GM21737 (cell line): ENCODE results near the gene RSAD2.
"Not testable (repeated sequence)": the region's sequence is repeated elsewhere in the genome, so short reads cannot be mapped to it uniquely, and the experiment has no call there.

Source experiments
- ATAC-seq: cut with Tn5 transposase; IDR thresholded peaks from one replicate; pipeline ENCODE4 v1.9.1; 2021; ENCODE audit warnings: mild to moderate bottlenecking, moderate library complexity; ENCODE audit not compliant: unreplicated experiment

RSAD2 gene

GRCh38 chr2:6923319-6923718, 45.7 kb downstream of the RSAD2 start:
- no peak for ATAC-seq

DNA sequence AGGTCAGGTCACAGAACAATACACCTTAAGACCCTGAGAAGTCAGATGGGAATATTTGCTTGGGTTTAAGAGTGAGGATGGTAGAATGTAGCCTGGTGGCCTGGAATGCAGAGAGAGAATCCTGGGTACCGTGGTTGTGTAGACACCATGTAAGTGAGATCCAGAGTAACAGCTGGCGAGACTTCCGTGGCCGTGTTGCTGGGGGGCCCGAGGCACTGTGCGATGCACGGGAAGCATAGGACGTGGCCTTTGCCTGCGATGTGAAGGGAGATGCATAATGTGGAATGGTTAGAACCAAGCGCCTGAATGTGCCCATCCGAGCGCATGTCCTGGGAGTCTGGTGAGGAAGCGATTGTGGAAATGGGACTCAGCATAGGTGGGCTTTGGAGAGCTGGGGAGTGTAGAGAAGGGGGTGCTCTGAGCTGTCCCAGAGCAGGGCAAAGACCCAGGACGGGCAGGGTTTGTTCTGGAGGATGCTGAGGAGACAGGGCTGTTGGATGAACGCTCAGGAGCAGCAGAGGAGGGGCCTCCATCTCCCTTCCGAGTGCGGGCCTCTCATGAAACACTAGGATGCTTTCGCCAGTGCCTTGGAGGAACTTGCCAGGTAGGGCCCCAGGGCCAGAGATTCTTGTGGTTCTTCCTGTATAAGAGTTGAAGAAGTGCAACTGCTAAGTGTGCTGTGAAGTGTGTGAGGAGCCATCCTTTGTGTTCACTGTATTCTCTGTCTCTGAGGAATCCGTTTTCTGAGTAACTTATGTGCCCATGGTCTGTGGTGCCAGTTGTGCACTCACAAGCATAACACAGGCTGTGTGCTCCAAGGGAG, 46.7 kb downstream of the RSAD2 start:
- no peak for ATAC-seq

GRCh38 chr2:6924924-6925409, 47.4 kb downstream of the RSAD2 start:
- no peak for ATAC-seq

- no peak for ATAC-seq
Measured at GRCh38 chr2:6926071-6926732, 48.6 kb downstream of the RSAD2 start.

DNA sequence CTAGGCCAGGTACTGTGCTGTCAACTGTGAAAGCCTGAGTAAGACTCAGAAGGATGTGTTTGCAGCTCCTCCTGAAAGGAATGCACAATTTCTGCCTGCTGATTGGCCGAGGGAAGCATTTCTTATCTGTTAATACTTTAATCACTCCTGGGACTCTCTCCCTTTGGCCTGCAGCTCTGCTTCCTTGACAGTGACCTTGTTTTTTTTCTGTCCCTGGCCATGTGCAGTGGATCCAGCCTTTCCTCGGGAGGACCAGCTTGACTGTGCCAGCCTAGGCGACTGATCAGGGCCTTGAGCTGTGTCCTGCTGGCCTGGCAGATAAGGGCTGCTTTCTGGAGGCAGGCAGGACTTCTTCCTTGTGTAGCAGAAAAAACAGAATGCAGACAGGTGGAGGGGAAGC, 49.6 kb downstream of the RSAD2 start:
- ATAC-seq, result no peak

- no peak for ATAC-seq
Measured at GRCh38 chr2:6927753-6928152, 50.2 kb downstream of the RSAD2 start.

GRCh38 chr2:6928452-6928851, 50.9 kb downstream of the RSAD2 start:
- no peak for ATAC-seq

DNA sequence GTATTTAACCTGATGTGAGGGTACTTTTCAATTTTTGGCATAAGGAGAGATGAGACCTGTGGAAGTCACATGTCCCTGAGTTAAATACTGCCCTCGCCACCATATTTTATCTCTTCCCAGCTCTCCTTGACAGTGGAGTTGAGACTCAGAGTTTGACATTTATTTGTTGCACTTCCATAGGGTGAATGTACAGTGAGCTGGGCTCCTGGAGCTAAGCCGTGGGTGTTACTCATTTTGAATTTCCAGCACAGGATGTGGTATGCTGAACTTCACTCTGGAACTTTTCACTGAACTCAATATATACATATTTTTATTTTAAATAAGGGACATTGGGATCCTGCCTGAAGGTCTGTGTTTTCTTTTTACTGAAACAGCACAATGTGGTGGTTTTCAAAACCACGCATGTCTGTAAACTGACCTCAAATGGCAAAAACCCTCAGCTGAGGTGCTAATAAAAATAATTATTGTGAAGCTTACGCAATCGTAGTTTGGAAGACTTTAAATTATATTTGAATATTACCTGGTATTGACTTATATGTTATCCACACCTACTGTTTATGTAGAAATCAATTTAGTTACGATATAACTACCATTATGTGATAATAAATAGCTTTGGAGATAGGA, 51.7 kb downstream of the RSAD2 start:
- ATAC-seq, result no peak

DNA sequence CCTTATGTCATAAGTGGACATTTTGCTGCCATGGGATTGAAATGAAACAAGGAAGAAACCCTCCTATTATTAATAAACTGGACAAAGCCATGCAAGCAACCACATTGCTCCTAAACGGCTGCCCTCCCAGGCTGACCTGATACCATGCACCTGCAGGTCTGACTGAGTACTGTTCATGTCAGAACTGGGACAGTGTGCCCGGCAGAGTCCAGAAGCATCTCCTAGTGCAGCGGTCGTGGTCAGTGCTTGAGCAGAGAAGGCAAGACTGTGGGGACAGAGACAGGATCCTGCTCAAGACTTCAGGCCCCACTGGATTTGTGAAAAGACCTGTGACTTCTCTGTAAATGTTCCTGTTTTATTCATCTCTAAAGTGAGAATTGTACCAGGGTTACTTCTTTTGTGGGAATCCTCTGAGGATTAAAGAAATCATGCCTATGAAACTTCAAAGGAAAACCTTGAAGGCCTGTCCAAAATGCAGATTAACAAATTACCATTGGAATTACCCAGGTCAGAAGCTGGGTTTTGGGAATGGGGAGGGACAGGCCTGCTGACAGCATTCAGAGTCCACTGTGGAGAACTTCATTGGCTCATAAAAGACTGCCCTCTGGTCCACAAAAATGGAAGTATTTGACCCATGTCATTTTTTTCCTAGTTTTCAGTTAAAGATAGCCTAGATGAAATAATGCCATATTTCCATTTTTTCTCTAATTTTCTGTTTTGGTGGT, 53.5 kb downstream of the RSAD2 start:
- no peak for ATAC-seq

- no peak for ATAC-seq
Measured at GRCh38 chr2:6931753-6932152, 54.2 kb downstream of the RSAD2 start.

- ATAC-seq, result no peak
Measured at GRCh38 chr2:6932206-6932605, 54.6 kb downstream of the RSAD2 start.

GRCh38 chr2:6932828-6933227, 55.3 kb downstream of the RSAD2 start:
- ATAC-seq, result no peak

DNA sequence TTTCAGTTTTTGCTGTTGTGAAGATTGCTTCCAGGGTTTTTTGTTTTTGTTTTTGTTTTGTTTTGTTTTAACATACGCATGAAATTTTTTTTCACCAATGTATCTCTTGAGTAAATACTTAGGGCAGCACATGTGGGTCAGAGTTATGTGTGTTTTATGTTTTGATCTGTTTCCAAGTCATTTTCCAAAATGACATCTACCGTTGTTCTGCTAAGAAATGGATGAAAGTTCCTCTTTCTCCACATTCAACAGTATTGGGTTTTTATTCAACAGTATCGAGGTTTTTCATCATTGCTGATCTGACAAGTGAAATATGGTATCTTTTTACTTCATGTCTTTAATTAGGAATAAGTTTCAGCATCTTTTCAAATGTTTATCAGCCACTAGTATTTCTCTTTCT, 56.3 kb downstream of the RSAD2 start:
- no peak for ATAC-seq

- no peak for ATAC-seq
Measured at GRCh38 chr2:6934345-6934744, 56.8 kb downstream of the RSAD2 start.

DNA sequence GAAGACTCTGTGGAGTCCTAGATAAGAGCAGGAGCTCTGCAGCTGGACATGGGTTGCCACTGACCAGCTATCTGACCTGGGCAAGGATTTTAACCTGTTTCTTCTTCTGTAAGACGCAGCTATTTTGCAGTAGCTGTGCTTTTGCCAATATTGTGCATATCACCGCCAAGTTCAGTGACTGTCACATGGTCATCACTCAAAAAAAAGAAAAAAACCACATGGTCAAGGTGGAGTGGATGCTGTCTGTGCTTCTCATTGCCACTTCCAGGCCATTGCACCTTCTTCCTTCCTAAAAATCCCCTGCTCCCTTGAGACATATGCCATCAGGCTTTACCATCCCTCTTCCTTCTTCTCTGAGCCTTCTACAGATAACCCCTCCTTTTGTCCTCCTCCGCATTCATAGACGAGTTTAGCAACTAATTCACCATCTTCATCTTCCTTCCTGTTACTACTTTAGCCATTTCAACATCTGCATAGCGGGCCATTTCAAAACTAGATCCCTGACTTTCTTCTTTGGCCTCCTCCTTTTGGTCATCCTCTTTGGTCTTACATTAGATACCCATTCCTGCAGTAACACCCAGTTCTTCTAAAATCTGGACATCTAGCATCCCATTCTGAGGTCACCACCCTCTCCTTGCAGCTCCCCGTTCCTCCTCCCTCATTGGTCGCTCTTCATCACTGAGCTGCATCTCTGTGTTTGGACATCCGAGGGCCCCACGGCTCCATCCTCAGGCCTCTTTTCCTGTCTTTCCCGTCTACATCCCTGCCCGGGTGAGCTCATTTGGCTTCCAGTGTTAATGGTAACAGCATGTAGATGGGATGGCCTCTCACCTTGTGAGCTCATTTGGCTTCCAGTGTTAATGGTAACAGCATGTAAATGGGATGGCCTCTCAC, 57.4 kb downstream of the RSAD2 start:
- no peak for ATAC-seq

GRCh38 chr2:6935652-6936020, 58.1 kb downstream of the RSAD2 start:
- not testable (repeated sequence) for ATAC-seq

GRCh38 chr2:6937157-6937556, 59.6 kb downstream of the RSAD2 start:
- no peak for ATAC-seq

DNA sequence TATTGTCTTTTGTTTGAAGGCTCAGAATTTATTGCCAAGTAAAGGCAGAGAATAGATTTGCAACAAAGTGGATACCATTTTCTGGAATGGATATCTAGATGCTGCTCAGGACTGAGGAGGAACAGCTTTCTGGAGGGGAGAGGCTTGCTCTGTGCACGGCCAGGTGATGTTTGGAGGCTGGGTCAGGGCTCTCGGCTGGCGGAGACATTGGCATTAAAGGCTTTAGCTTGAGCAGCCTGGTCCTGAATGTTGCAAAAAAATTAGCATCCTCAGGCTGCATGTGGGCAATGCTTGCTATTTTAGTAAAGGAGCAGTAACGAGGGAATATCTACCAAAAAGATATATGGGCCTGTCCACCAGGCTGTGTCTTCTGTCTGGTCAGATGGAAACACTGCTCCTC, 60.0 kb downstream of the RSAD2 start:
- ATAC-seq, result no peak

DNA sequence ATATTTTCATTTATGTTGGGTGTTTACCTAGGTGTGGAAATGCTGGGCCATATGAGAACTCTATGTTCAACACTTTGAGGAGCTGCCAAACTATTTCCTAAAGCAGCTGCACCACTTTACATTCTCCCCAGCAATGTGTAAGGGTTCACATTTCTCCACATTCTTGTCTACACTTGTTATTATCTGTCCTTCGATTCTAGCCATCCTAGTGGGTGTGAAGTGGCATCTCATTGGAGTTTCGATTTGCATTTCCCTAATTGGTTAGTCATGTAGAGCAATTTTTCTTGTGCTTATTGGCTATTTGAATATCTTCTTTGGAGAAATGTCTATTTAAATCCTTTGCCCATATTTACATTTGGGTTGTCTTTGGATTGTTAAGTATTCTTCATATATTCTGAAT, 61.5 kb downstream of the RSAD2 start:
- no peak for ATAC-seq

DNA sequence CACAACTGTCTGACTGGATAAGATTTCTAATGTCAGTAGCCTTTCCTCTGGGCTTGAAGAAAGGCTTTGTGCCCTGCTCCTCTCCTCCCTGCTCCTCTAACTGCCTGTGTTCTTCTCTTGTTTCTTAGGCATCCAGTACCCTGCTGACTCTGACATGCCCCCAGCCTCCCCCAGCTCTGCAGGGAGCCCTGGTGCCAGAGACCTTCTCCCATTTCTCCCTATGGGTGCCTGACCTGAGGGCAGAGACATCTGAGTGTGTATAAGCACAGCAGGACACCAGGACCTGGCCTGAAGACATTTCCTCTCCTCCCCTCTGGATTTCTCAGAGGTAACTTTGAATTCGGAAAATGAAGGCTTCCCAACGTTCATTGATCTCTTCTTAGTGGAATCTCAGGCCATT, 63.2 kb downstream of the RSAD2 start:
- ATAC-seq, result no peak
